BLaER1 treated with 17β-estradiol and CSF1 and Interleukin-3, amounts not matched to agents 10 nM and 100 nM (cell line): ENCODE measurements around the gene TMEM8B.

ENCODE experiments used
- H3K27ac ChIP-seq, 11 experiments: shearing (Covaris generic); formaldehyde crosslinking; 2 replicates each; pipeline ENCODE4 v1.8.1; 2022
- H3K27me3 ChIP-seq, 11 experiments: shearing (Covaris generic); formaldehyde crosslinking; 2 replicates each; pipeline ENCODE4 v1.8.1; 2022
- H3K36me3 ChIP-seq, 11 experiments: shearing (Covaris generic); formaldehyde crosslinking; 2 replicates each; pipeline ENCODE4 v1.8.1; 2022
- H3K4me1 ChIP-seq, 10 experiments: shearing (Covaris generic); formaldehyde crosslinking; 2 replicates each; pipeline ENCODE4 v1.8.1; 2022
- H3K4me2 ChIP-seq, 11 experiments: shearing (Covaris generic); formaldehyde crosslinking; 2 replicates each; pipeline ENCODE4 v1.8.1; 2022
- H3K4me3 ChIP-seq, 10 experiments: shearing (Covaris generic); formaldehyde crosslinking; 2 replicates each; pipeline ENCODE4 v1.8.1; 2022
- H3K9ac ChIP-seq, 11 experiments: shearing (Covaris generic); formaldehyde crosslinking; 2 replicates each; pipeline ENCODE4 v1.8.1; 2022
- H3K9me3 ChIP-seq, 11 experiments: shearing (Covaris generic); formaldehyde crosslinking; replicated peaks in 1 of 11; 2 replicates each; pipeline ENCODE4 v1.8.1; 2022
- H4K20me1 ChIP-seq, 11 experiments: shearing (Covaris generic); formaldehyde crosslinking; 2 replicates each; pipeline ENCODE4 v1.8.1; 2022
- Cebpa-rat ChIP-seq, 11 experiments: shearing (Covaris generic); IDR thresholded peaks; 2 replicates each; pipeline ENCODE4 v1.8.1; 2022

Gene TMEM8B

GRCh38 chr9:35806101-35806500 is 22.9 kb upstream of the TMEM8B start:
- Histone ChIP-seq H3K27ac (no peak overlapping the region), H3K9me3 (no peaks in the 10 kb centered on the region), H3K4me3 (no peak overlapping the region), H3K36me3 (peaks cover 0 to 9% (median 0%) of the 10 kb centered on the region in 11 experiments; a peak in 1 of 22 replicates), H4K20me1 (no peaks in the 10 kb centered on the region), H3K27me3 (no peaks in the 10 kb centered on the region), H3K4me2 (no peak overlapping the region), H3K4me1 (peaks cover 0 to 2% (median under 1%) of the 10 kb centered on the region in 10 experiments; a peak in 9 of 20 replicates), H3K9ac (no peak overlapping the region)
- TF ChIP-seq Cebpa-rat (IDR thresholded peaks at IDR 0.05), result no peak

DNA sequence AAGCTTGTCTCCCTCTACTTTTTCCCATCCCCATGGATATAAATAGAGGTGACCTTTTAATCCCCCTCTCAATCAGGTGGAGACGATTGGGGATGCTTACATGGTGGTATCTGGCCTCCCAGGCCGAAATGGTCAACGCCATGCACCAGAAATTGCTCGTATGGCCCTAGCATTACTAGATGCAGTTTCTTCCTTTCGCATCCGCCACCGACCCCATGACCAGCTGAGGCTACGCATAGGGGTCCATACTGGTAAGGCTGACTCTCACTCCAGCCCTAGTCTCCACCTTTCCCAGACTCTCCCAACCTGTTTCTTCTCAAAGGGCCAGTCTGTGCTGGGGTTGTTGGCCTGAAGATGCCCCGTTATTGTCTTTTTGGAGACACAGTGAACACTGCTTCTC is 20.6 kb upstream of the TMEM8B start:
- no peak overlapping the region for H3K4me3 ChIP-seq
- no peaks in the 10 kb centered on the region for H3K9me3 ChIP-seq
- H4K20me1 ChIP-seq, result no peaks in the 10 kb centered on the region
- H3K4me1 ChIP-seq, result peaks cover 18 to 22% (median 21%) of the 10 kb centered on the region in 10 experiments
- no peak overlapping the region for H3K27ac ChIP-seq
- no peaks in the 10 kb centered on the region for H3K27me3 ChIP-seq
- no peak for TF ChIP-seq Cebpa-rat (IDR thresholded peaks at IDR 0.05)
- H3K36me3 ChIP-seq, result peaks cover 0 to 9% (median 0%) of the 10 kb centered on the region in 11 experiments; a peak in 1 of 22 replicates
- H3K4me2 ChIP-seq, result no peak overlapping the region
- H3K9ac ChIP-seq, result no peak overlapping the region

DNA sequence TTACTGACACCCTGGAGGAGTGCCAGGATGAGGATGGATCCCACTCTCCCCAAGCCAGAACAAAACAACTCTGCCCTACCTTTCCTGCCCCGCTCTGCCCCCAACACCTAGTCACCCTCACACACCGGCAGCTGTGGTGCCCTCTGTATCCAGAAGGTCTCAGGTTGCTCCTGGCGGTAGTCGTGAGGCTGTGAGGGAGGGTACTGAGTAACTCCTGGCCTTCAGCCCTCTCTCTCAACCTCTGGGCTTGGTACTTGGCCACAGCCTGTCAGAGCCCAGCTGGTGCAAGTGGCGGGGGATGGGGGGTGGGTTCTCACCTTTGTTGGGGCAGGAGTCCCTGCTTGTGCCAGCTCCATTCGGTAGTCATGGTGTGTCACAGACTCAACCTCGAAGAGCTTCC is 18.9 kb upstream of the TMEM8B start:
- Histone ChIP-seq H3K9me3 (no peaks in the 10 kb centered on the region), H3K27me3 (no peaks in the 10 kb centered on the region), H3K9ac (no peak overlapping the region), H4K20me1 (no peaks in the 10 kb centered on the region), H3K4me1 (peaks cover 27 to 33% (median 32%) of the 10 kb centered on the region in 10 experiments), H3K4me2 (no peak overlapping the region), H3K27ac (no peak overlapping the region), H3K4me3 (no peak overlapping the region), H3K36me3 (peaks cover 0 to 9% (median 0%) of the 10 kb centered on the region in 11 experiments; a peak in 1 of 22 replicates)
- TF ChIP-seq Cebpa-rat (IDR thresholded peaks at IDR 0.05), result no peak

GRCh38 chr9:35811381-35812024 is 17.5 kb upstream of the TMEM8B start:
- H3K27ac ChIP-seq, result peak overlapping the region in 8 of 11 experiments; percentile 13 to 79 (median 56); a peak in 13 of 22 replicates

GRCh38 chr9:35812025-35812602 is 16.9 kb upstream of the TMEM8B start, which contains the start of gene SPAG8:
Gene SPAG8, minus strand, starts transcription at chr9:35812262. Its CDS starts 115 bp downstream, at chr9:35812147.
- Histone ChIP-seq H3K36me3 (no peaks in the 10 kb centered on the region; a peak in 1 of 22 replicates), H3K27ac (peak within 1 kb of the TSS; percentile 25 to 79 (median 67); a peak in 21 of 22 replicates), H3K27me3 (no peaks in the 10 kb centered on the region), H3K4me3 (peak within 1 kb of the TSS; percentile 48 to 68 (median 56)), H3K4me1 (peaks cover 27 to 43% (median 34%) of the 10 kb centered on the region in 10 experiments), H3K9me3 (no peaks in the 10 kb centered on the region), H3K4me2 (peak within 1 kb of the TSS; percentile 72 to 96 (median 88)), H3K9ac (peak within 1 kb of the TSS; percentile 56 to 74 (median 68)), H4K20me1 (no peaks in the 10 kb centered on the region)
- no peak for TF ChIP-seq Cebpa-rat (IDR thresholded peaks at IDR 0.05)

More at GRCh38 chr9:35811381-35812024, 17.5 kb upstream of the TMEM8B start:
- Histone ChIP-seq H4K20me1 (no peaks in the 10 kb centered on the region), H3K27me3 (no peaks in the 10 kb centered on the region), H3K4me2 (peak overlapping the region; percentile 72 to 96 (median 88)), H3K36me3 (no peaks in the 10 kb centered on the region; a peak in 1 of 22 replicates), H3K4me1 (peaks cover 27 to 39% (median 34%) of the 10 kb centered on the region in 10 experiments), H3K9ac (peak overlapping the region in 9 of 11 experiments; percentile 11 to 70 (median 65); a peak in 16 of 22 replicates), H3K4me3 (peak overlapping the region; percentile 48 to 68 (median 56)), H3K9me3 (no peaks in the 10 kb centered on the region)
- no peak for TF ChIP-seq Cebpa-rat (IDR thresholded peaks at IDR 0.05)

- Histone ChIP-seq H3K4me2 (peak overlapping the region; percentile 72 to 96 (median 88)), H3K9ac (peak overlapping the region; percentile 78 to 91 (median 88); a peak in 16 of 22 replicates), H3K27ac (peak overlapping the region in 7 of 11 experiments; percentile 69 to 93 (median 89); a peak in 7 of 22 replicates), H3K36me3 (no peaks in the 10 kb centered on the region; a peak in 1 of 22 replicates), H4K20me1 (no peaks in the 10 kb centered on the region), H3K9me3 (no peaks in the 10 kb centered on the region), H3K4me1 (peaks cover 27 to 43% (median 34%) of the 10 kb centered on the region in 10 experiments), H3K27me3 (no peaks in the 10 kb centered on the region), H3K4me3 (peak overlapping the region in 9 of 10 experiments; percentile 71 to 90 (median 76); a peak in 10 of 20 replicates)
- TF ChIP-seq Cebpa-rat (IDR thresholded peaks at IDR 0.05), result no peak
Observed at GRCh38 chr9:35813434-35814105, 15.5 kb upstream of the TMEM8B start.

DNA sequence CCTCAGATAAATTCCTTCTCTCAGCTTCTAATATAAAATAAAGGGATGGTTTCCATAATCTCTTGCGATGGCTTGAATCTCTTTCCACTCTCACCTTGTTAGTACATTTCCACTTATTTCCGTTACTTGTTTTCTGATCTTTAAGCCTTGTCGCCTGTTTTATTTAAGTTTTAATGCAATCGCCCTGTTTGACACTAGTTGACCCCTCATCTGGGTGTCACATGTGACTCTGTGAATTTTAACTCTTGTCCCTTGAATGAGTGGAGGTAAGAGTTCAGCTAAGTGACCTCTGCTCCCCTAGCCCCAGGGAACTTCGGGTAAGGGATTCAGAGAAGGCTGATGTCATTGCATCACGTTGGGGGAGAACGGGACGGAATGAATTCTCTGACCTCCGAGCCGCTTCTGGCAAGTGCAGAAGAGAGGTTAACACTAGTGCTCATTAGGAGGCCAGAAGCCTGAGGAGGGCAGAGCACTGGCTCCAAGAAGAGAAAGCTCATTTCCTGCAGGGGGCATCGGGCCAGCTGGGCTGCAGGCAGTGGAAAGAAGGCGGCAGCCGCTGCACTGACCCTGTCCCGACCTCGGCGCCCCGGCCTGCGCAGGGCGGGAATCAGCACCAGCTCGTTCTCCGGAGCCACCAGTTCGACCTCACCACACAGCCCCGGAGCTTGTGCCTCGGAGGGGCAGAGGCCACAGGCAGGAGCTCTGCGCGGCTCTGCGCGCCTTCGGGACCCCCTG is 14.8 kb upstream of the TMEM8B start:
- Histone ChIP-seq H3K4me2 (peak overlapping the region; percentile 72 to 96 (median 88)), H4K20me1 (no peaks in the 10 kb centered on the region), H3K4me1 (peaks cover 27 to 43% (median 34%) of the 10 kb centered on the region in 10 experiments), H3K4me3 (peak overlapping the region; percentile 71 to 90 (median 76)), H3K9me3 (no peaks in the 10 kb centered on the region), H3K36me3 (no peaks in the 10 kb centered on the region; a peak in 1 of 22 replicates), H3K9ac (peak overlapping the region; percentile 78 to 91 (median 88)), H3K27me3 (no peaks in the 10 kb centered on the region), H3K27ac (peak overlapping the region; percentile 53 to 93 (median 88); a peak in 21 of 22 replicates)
- no peak for TF ChIP-seq Cebpa-rat (IDR thresholded peaks at IDR 0.05)

- Histone ChIP-seq H3K27me3 (no peaks in the 10 kb centered on the region), H3K36me3 (no peaks in the 10 kb centered on the region), H3K9ac (peak within 1 kb of the TSS; percentile 78 to 91 (median 88)), H4K20me1 (no peaks in the 10 kb centered on the region), H3K27ac (peak within 1 kb of the TSS; percentile 53 to 93 (median 88); a peak in 21 of 22 replicates), H3K9me3 (no peaks in the 10 kb centered on the region), H3K4me1 (peaks cover 27 to 43% (median 34%) of the 10 kb centered on the region in 10 experiments), H3K4me2 (peak within 1 kb of the TSS; percentile 72 to 96 (median 88)), H3K4me3 (peak within 1 kb of the TSS; percentile 71 to 90 (median 76))
- no peak for TF ChIP-seq Cebpa-rat (IDR thresholded peaks at IDR 0.05)
Observed at GRCh38 chr9:35814841-35815543, 14.0 kb upstream of the TMEM8B start, which contains the start of gene HINT2. Gene HINT2, minus strand, starts transcription at chr9:35815042. Its CDS starts 63 bp downstream, at chr9:35814979.
